GM19099 (cell line): ENCODE data around the gene GALNTL6.

ENCODE experiments used
- POLR2A ChIP-seq: IDR thresholded peaks from 3 replicates; pipeline ENCODE4 v1.6.1; 2011; ENCODE audit warnings: low read depth; ENCODE audit not compliant: insufficient read length; ENCODE audit errors: extremely low read depth

Gene GALNTL6

GRCh38 chr4:172105918-172106317, 292.7 kb downstream of the GALNTL6 start:
- TF ChIP-seq POLR2A = no peak

- no peak for TF ChIP-seq POLR2A
Measured at GRCh38 chr4:172109466-172109865, 296.3 kb downstream of the GALNTL6 start.

- TF ChIP-seq POLR2A = no peak
Measured at GRCh38 chr4:172124656-172125308, 311.6 kb downstream of the GALNTL6 start.

GRCh38 chr4:172125443-172125842, 312.2 kb downstream of the GALNTL6 start:
- no peak for TF ChIP-seq POLR2A

GRCh38 chr4:172127168-172127567, 314.0 kb downstream of the GALNTL6 start:
- no peak for TF ChIP-seq POLR2A

GRCh38 chr4:172129593-172129992, 316.4 kb downstream of the GALNTL6 start:
- TF ChIP-seq POLR2A = no peak

GRCh38 chr4:172134521-172134920, 321.3 kb downstream of the GALNTL6 start:
- TF ChIP-seq POLR2A = no peak

- TF ChIP-seq POLR2A = no peak
Measured at GRCh38 chr4:172141025-172141424, 327.8 kb downstream of the GALNTL6 start.

- TF ChIP-seq POLR2A = no peak
Measured at GRCh38 chr4:172142281-172142741, 329.1 kb downstream of the GALNTL6 start.

- no peak for TF ChIP-seq POLR2A
Measured at GRCh38 chr4:172143605-172144314, 330.6 kb downstream of the GALNTL6 start.

- no peak for TF ChIP-seq POLR2A
Measured at GRCh38 chr4:172147687-172148086, 334.5 kb downstream of the GALNTL6 start.

- no peak for TF ChIP-seq POLR2A
Measured at GRCh38 chr4:172149329-172149728, 336.1 kb downstream of the GALNTL6 start.

GRCh38 chr4:172152284-172152683, 339.1 kb downstream of the GALNTL6 start:
- TF ChIP-seq POLR2A = no peak

- no peak for TF ChIP-seq POLR2A
Measured at GRCh38 chr4:172153719-172154118, 340.5 kb downstream of the GALNTL6 start.

GRCh38 chr4:172155838-172156345, 342.7 kb downstream of the GALNTL6 start:
- TF ChIP-seq POLR2A = no peak

- no peak for TF ChIP-seq POLR2A
Measured at GRCh38 chr4:172157946-172158345, 344.7 kb downstream of the GALNTL6 start.
